ENCODE measurements around the gene MRAP2. TPM values are rescaled to one million over a fixed set of nuclear protein-coding genes. Genes with fewer than 3 reads are reported as not detected.

The MRAP2 gene
- total RNA-seq, 1 donor from 2014 or later = 0.74 TPM

GRCh38 chr6:84048588-84048987, 15.0 kb downstream of the MRAP2 start:
- H3K27me3 ChIP-seq (ENCODE audit: low read depth) = no peaks in the 10 kb centered on the region
- H3K4me1 ChIP-seq = no peaks in the 10 kb centered on the region
- TF ChIP-seq CTCF (IDR thresholded peaks at IDR 0.05) = no peak
- intact Hi-C loops (cut with DNase I) = no loop called here
- no peak for ATAC-seq
- no peak overlapping the region for H3K27ac ChIP-seq
- H3K36me3 ChIP-seq = no peaks in the 10 kb centered on the region
- no peak for DNase-seq
- H3K9me3 ChIP-seq = no peaks in the 10 kb centered on the region
- H3K4me3 ChIP-seq = no peak overlapping the region

GRCh38 chr6:84050408-84050807, 16.8 kb downstream of the MRAP2 start:
- TF ChIP-seq CTCF (IDR thresholded peaks at IDR 0.05) = no peak
- Histone ChIP-seq H3K27me3 (ENCODE audit: low read depth) (no peaks in the 10 kb centered on the region), H3K36me3 (no peaks in the 10 kb centered on the region), H3K4me1 (no peaks in the 10 kb centered on the region), H3K9me3 (no peaks in the 10 kb centered on the region), H3K27ac (no peak overlapping the region), H3K4me3 (no peak overlapping the region)
- ATAC-seq = no peak
- intact Hi-C loops (cut with DNase I) = no loop called here
- DNase-seq = no peak

- intact Hi-C loops (cut with DNase I) = no loop called here
- no peak for TF ChIP-seq CTCF (IDR thresholded peaks at IDR 0.05)
- H3K9me3 ChIP-seq = no peaks in the 10 kb centered on the region
- H3K4me3 ChIP-seq = no peak overlapping the region
- H3K27ac ChIP-seq = no peak overlapping the region
- H3K4me1 ChIP-seq = no peaks in the 10 kb centered on the region
- H3K27me3 ChIP-seq (ENCODE audit: low read depth) = no peaks in the 10 kb centered on the region
- no peak for DNase-seq
- H3K36me3 ChIP-seq = no peaks in the 10 kb centered on the region
- peak; percentile 64 to 80 for ATAC-seq
Measured at GRCh38 chr6:84052204-84052882, 18.8 kb downstream of the MRAP2 start.

GRCh38 chr6:84052883-84053241, 19.3 kb downstream of the MRAP2 start:
- DNase-seq = no peak
- no peaks in the 10 kb centered on the region for H3K9me3 ChIP-seq
- no peaks in the 10 kb centered on the region for H3K27me3 ChIP-seq (ENCODE audit: low read depth)
- no peaks in the 10 kb centered on the region for H3K36me3 ChIP-seq
- H3K4me1 ChIP-seq = no peaks in the 10 kb centered on the region
- no peak overlapping the region for H3K27ac ChIP-seq
- no peak for ATAC-seq
- TF ChIP-seq CTCF (IDR thresholded peaks at IDR 0.05) = no peak
- intact Hi-C loops (cut with DNase I) = no loop called here
- H3K4me3 ChIP-seq = no peak overlapping the region

- Histone ChIP-seq H3K27ac (no peak overlapping the region), H3K4me3 (no peak overlapping the region), H3K36me3 (no peaks in the 10 kb centered on the region), H3K4me1 (no peaks in the 10 kb centered on the region), H3K27me3 (ENCODE audit: low read depth) (no peaks in the 10 kb centered on the region), H3K9me3 (no peaks in the 10 kb centered on the region)
- no peak for DNase-seq
- TF ChIP-seq CTCF (IDR thresholded peaks at IDR 0.05) = no peak
- intact Hi-C loops (cut with DNase I) = no loop called here
- no peak for ATAC-seq
Measured at GRCh38 chr6:84055647-84056046, 22.1 kb downstream of the MRAP2 start.
